ENCODE data around the gene ANKRD11.

Gene ANKRD11

DNA sequence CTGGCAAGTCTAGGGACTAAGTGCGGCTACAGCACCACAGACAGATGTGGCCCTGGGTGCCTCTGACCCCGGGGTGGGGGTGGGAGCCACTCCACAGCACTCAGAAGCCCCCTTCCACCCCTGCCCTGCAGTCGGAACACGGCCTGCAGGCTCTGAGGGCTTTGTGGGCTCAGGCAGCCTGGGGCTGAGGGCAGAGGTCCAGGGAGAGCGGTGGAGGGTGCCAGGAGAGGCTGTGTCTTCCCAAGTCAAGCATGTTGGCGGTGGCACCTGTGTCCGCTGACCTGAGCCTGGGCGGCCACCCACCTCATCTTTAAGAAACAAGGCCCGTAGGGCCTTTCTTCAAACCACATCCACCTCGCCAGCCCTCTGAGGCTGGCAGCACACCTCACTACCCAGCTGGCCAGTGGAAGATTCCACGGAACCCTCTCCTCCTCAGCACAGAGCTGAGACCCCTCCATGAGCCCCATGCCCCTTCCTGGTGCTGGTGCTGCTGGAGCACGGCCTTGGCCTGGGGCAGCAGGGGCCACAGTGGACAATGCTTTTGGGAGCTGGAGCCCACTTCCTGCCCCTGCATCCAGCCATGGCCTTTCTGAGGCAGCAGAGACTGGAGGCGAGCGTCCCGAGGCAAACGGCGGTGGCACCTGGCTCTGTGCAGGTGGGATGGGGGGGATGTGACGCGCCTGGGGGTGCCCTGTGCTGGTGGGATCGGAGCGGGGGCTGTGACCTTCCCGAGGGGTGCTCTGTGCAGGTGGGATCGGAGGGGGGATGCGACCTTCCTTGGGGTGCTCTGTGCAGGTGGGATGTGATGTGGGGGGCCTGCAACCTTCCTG, 195.1 kb downstream of the ANKRD11 start:
- TF ChIP-seq, protein P1, sequence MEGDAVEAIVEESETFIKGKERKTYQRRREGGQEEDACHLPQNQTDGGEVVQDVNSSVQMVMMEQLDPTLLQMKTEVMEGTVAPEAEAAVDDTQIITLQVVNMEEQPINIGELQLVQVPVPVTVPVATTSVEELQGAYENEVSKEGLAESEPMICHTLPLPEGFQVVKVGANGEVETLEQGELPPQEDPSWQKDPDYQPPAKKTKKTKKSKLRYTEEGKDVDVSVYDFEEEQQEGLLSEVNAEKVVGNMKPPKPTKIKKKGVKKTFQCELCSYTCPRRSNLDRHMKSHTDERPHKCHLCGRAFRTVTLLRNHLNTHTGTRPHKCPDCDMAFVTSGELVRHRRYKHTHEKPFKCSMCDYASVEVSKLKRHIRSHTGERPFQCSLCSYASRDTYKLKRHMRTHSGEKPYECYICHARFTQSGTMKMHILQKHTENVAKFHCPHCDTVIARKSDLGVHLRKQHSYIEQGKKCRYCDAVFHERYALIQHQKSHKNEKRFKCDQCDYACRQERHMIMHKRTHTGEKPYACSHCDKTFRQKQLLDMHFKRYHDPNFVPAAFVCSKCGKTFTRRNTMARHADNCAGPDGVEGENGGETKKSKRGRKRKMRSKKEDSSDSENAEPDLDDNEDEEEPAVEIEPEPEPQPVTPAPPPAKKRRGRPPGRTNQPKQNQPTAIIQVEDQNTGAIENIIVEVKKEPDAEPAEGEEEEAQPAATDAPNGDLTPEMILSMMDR (conservative IDR thresholded peaks at IDR 0.05; ENCODE audit: low read depth, low read length) = no peak
- Histone ChIP-seq H4K20me1 (ENCODE audit: insufficient read depth) (peaks cover 11% of the 10 kb centered on the region; the same call in 1 of the 2 replicates), H3K27me3 (ENCODE audit: insufficient read depth, low read depth) (no peaks in the 10 kb centered on the region), H3K4me1 (ENCODE audit: low read depth, poor library complexity, severe bottlenecking) (peaks cover 10% of the 10 kb centered on the region), H3K36me3 (ENCODE audit: insufficient read depth) (no peaks in the 10 kb centered on the region), H3K4me3 (IDR thresholded peaks at IDR 0.05; ENCODE audit: insufficient read depth, low read depth, low read length) (no peak overlapping the region), H3K27ac (no peak overlapping the region), H3K79me2 (ENCODE audit: insufficient read depth, low read depth) (peaks cover 45% of the 10 kb centered on the region), H2AFZ (ENCODE audit: low read depth) (no peak overlapping the region), H3K4me2 (no peak overlapping the region), H3K9ac (no peak overlapping the region)

DNA sequence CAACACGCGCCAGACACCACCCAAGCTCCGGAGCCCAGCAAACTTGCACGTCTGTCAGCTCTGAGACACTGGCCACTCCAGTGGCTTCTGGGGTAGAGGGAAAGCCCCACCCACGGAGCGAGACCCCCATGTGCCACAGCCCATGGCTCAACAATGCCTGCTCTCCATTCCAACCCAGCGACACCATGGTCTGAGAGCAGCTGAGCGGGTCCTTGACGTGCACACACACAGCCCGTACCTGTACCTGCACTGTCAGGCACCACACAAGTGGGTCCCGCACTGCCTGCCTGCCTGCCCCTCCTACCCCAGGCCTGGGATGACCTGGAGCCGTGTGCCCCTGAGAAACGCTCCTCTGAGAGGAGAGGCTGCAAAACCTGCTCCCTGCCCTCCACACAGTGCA, 195.9 kb downstream of the ANKRD11 start:
- Histone ChIP-seq H3K9ac (no peak overlapping the region), H3K79me2 (ENCODE audit: insufficient read depth, low read depth) (peaks cover 41% of the 10 kb centered on the region; the same call in 1 of the 2 replicates), H3K4me3 (IDR thresholded peaks at IDR 0.05; ENCODE audit: insufficient read depth, low read depth, low read length) (no peak overlapping the region), H3K27me3 (ENCODE audit: insufficient read depth, low read depth) (no peaks in the 10 kb centered on the region), H3K4me2 (no peak overlapping the region), H3K4me1 (ENCODE audit: low read depth, poor library complexity, severe bottlenecking) (peaks cover 10% of the 10 kb centered on the region), H3K27ac (no peak overlapping the region), H3K36me3 (ENCODE audit: insufficient read depth) (no peaks in the 10 kb centered on the region), H4K20me1 (ENCODE audit: insufficient read depth) (peaks cover 11% of the 10 kb centered on the region; the same call in 1 of the 2 replicates), H2AFZ (ENCODE audit: low read depth) (no peak overlapping the region)
- TF ChIP-seq, protein P1 (conservative IDR thresholded peaks at IDR 0.05; ENCODE audit: low read depth, low read length) = no peak

DNA sequence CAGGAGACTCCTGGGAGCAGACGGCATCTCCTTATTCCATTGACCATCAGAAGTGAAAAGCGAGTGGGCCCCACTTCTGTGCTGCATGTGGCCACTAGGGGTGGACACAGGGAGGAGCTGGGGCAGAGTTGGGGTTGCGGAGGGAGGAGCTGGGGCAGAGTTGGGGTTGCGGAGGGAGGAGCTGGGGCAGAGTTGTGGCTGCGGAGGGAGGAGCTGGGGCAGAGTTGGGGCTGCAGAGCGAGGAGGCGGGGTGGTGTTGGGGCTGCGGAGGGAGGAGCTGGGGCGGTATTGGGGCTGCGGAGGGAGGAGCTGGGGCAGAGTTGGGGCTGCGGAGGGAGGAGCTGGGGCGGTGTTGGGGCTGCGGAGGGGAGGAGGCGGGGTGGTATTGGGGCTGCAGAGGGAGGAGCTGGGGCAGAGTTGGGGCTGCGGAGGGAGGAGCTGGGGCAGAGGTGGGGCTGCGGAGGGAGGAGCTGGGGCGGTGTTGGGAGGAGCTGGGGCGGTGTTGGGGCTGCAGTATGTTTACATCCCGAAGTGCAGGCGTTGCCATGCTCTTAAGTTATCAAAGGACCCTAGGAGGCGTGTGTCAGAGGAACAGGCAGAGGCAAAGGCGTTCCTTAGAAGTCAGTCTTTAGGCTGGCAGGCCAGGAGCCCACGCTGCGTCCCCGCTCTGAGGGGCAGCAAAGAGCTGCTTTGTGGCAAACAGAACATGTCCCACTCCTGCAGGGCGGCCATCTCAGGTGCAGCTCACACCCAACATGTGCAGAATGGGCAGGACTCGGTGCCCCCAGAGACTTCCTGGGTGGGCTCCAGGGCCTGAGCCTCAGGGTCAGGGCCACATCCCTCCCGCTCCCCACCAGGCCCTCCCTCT, 196.9 kb downstream of the ANKRD11 start:
- Histone ChIP-seq H3K4me2 (no peak overlapping the region), H3K4me1 (ENCODE audit: low read depth, poor library complexity, severe bottlenecking) (peaks cover 10% of the 10 kb centered on the region), H4K20me1 (ENCODE audit: insufficient read depth) (peaks cover 11% of the 10 kb centered on the region; the same call in 1 of the 2 replicates), H3K27ac (no peak overlapping the region), H2AFZ (ENCODE audit: low read depth) (no peak overlapping the region), H3K9ac (no peak overlapping the region), H3K79me2 (ENCODE audit: insufficient read depth, low read depth) (peaks cover 37% of the 10 kb centered on the region; the same call in 1 of the 2 replicates), H3K36me3 (ENCODE audit: insufficient read depth) (no peaks in the 10 kb centered on the region), H3K4me3 (IDR thresholded peaks at IDR 0.05; ENCODE audit: insufficient read depth, low read depth, low read length) (no peak overlapping the region), H3K27me3 (ENCODE audit: insufficient read depth, low read depth) (no peaks in the 10 kb centered on the region)
- TF ChIP-seq, protein P1 (conservative IDR thresholded peaks at IDR 0.05; ENCODE audit: low read depth, low read length) = no peak

DNA sequence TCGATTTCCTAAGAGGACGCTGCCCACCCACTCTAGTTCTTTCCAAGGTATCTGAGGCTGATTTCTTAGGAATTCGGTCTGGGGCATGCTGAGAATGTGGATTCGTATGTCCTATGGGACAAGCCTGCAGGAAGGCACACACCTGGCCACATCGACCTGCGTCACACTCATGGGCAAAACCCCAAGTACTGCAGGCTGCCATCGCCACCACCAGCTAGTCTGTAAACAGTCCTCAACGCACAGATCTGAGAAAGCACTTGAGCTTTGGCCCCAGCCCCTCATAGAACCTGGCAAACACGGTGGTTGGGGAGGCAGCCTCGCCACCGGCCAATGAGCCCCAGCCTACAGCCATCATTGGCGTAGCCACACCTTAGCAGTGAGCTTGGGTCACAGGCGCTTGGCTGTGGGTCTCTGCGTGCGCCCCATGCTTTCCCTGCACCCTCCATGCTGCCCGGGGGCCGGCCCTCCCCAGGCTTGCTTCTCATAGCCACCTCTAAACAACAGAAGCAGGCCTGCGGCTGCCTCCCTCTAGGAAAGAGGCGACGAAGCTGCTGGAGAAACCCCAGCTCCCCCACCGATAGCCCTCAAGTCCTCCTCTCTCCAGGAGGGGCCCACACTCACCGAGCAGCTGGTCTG, 197.8 kb downstream of the ANKRD11 start:
- Histone ChIP-seq H2AFZ (ENCODE audit: low read depth) (no peak overlapping the region), H3K79me2 (ENCODE audit: insufficient read depth, low read depth) (peaks cover 32% of the 10 kb centered on the region; the same call in 1 of the 2 replicates), H4K20me1 (ENCODE audit: insufficient read depth) (peaks cover 11% of the 10 kb centered on the region; the same call in 1 of the 2 replicates), H3K27ac (no peak overlapping the region), H3K4me2 (no peak overlapping the region), H3K36me3 (ENCODE audit: insufficient read depth) (no peaks in the 10 kb centered on the region), H3K4me1 (ENCODE audit: low read depth, poor library complexity, severe bottlenecking) (peaks cover 10% of the 10 kb centered on the region), H3K4me3 (IDR thresholded peaks at IDR 0.05; ENCODE audit: insufficient read depth, low read depth, low read length) (no peak overlapping the region), H3K27me3 (ENCODE audit: insufficient read depth, low read depth) (no peaks in the 10 kb centered on the region), H3K9ac (no peak overlapping the region)
- TF ChIP-seq, protein P1 (conservative IDR thresholded peaks at IDR 0.05; ENCODE audit: low read depth, low read length) = no peak

Measured in KMS-11 (cell line).